Daoy (cell line): Measurements from ENCODE around the gene SARS2. TPM values are rescaled to one million over a fixed set of nuclear protein-coding genes. Genes with fewer than 3 reads are reported as not detected.

Experiments
- total RNA-seq: library from RNA; depleted of rRNA; stranded (reverse); fragments of >200 nt; shearing (Covaris generic); gene quantifications from 2 replicates; pipeline ENCODE4 v1.2.3, GENCODE V29; 2014; rRNA removed

The SARS2 gene
- total RNA-seq, 1 experiment from 2014 or later, result 39.1 TPM

Other genes with a start within 250 kb of the SARS2 start
- gene CAPN12, start 186.3 kb downstream of the SARS2 start, total RNA-seq, result not detected in 2 replicates
- gene LGALS7, start 157.2 kb downstream of the SARS2 start, total RNA-seq, result not detected in 2 replicates
- not detected in 2 replicates for gene LGALS7B, start 141.6 kb downstream of the SARS2 start, total RNA-seq
- gene LGALS4, start 117.8 kb downstream of the SARS2 start, total RNA-seq, result not detected in 2 replicates
- 23.8 and 24.5 TPM in 2 replicates for gene ECH1, start 99.0 kb downstream of the SARS2 start, total RNA-seq
- 293 and 361 TPM in 2 replicates for gene HNRNPL, start 80.8 kb downstream of the SARS2 start, total RNA-seq
- gene RINL, start 52.5 kb downstream of the SARS2 start, total RNA-seq, result 2.8 and 2.9 TPM in 2 replicates
- gene SIRT2, start 31.1 kb downstream of the SARS2 start, total RNA-seq, result 21.8 and 26.6 TPM in 2 replicates
- 45.8 and 62.5 TPM in 2 replicates for gene NFKBIB, start 30.8 kb downstream of the SARS2 start, total RNA-seq
- gene CCER2, start 18.6 kb downstream of the SARS2 start, total RNA-seq, result not detected in 2 replicates
- gene MRPS12, start 181 bp upstream of the SARS2 start, total RNA-seq, result 60.5 and 102 TPM in 2 replicates
- gene FBXO17, start 45.0 kb upstream of the SARS2 start, total RNA-seq, result 12.6 and 36.9 TPM in 2 replicates
- 2.6 and 22.7 TPM in 2 replicates for gene FBXO27, start 101.8 kb upstream of the SARS2 start, total RNA-seq
- 0.57 TPM in 1 of 2 replicates, not detected in the other for gene ACP7, start 153.6 kb upstream of the SARS2 start, total RNA-seq
- 4.2 and 9.8 TPM in 2 replicates for gene PAK4, start 195.0 kb upstream of the SARS2 start, total RNA-seq